Measurements from ENCODE around the gene ZNF821. TPM values are rescaled to one million over a fixed set of nuclear protein-coding genes. Genes with fewer than 3 reads are reported as not detected.
"Not testable (repeated sequence)": the region's sequence is repeated elsewhere in the genome, so short reads cannot be mapped to it uniquely, and the experiment has no call there.

The ZNF821 gene
- total RNA-seq, 1 donor from 2014 or later: 4.7 TPM

- not testable (repeated sequence) for DNase-seq (ENCODE audit: low read depth, low spot score)
These were observed 73.8 kb downstream of the ZNF821 start for GRCh38 chr16:71810155-71810530.

Other genes starting within 250 kb of the ZNF821 start
- gene PHLPP2, start 159.5 kb downstream of the ZNF821 start, total RNA-seq: 5.9 and 9.7 TPM in 2 replicates
- 44.6 and 62.2 TPM in 2 replicates for gene AP1G1, start 75.3 kb downstream of the ZNF821 start, total RNA-seq
- gene ATXN1L, start 38.2 kb downstream of the ZNF821 start, total RNA-seq: 14.1 and 17.0 TPM in 2 replicates
- gene IST1, start 11.3 kb upstream of the ZNF821 start, total RNA-seq: 136 and 207 TPM in 2 replicates
- not detected in 2 replicates for gene PKD1L3, start 116.2 kb upstream of the ZNF821 start, total RNA-seq
- gene DHODH, start 124.6 kb upstream of the ZNF821 start, total RNA-seq: 6.0 and 6.9 TPM in 2 replicates
- gene HP, start 170.3 kb upstream of the ZNF821 start, total RNA-seq: not detected in 2 replicates
- not detected in 2 replicates for gene HPR, start 179.0 kb upstream of the ZNF821 start, total RNA-seq
- gene TXNL4B, start 209.4 kb upstream of the ZNF821 start, total RNA-seq: 4.0 and 9.1 TPM in 2 replicates
- gene DHX38, start 209.7 kb upstream of the ZNF821 start, total RNA-seq: 96.2 and 125 TPM in 2 replicates

Data from pulmonary artery endothelial cell (primary cell).